Suprapubic skin (tissue), 4 donors: ENCODE measurements around the gene FAM234A. TPM values are rescaled to one million over a fixed set of nuclear protein-coding genes. Genes with fewer than 3 reads are reported as not detected.

ENCODE experiments used
- DNase-seq, 2 donors: peaks; one replicate each; pipeline ENCODE4 v3.0.0-alpha.2; 2019; ENCODE audit warnings: low spot score in 2 of 2
- H3K27ac ChIP-seq: fragments of 200-600 bp; sonication (generic); one replicate; pipeline ENCODE4 v1.5.1; 2019
- H3K27me3 ChIP-seq: fragments of 200-600 bp; sonication (generic); one replicate; pipeline ENCODE4 v1.5.1; 2019
- H3K36me3 ChIP-seq: fragments of 200-600 bp; sonication (generic); one replicate; pipeline ENCODE4 v1.5.1; 2019
- H3K4me1 ChIP-seq: fragments of 200-600 bp; sonication (generic); one replicate; pipeline ENCODE4 v1.5.1; 2019
- H3K4me3 ChIP-seq: fragments of 200-600 bp; sonication (generic); one replicate; pipeline ENCODE4 v1.5.1; 2019; ENCODE audit warnings: mild to moderate bottlenecking
- H3K9me3 ChIP-seq: fragments of 200-600 bp; sonication (generic); one replicate; pipeline ENCODE4 v1.5.1; 2019
- EP300 ChIP-seq: sonication (generic); formaldehyde crosslinking; IDR thresholded peaks from one replicate; pipeline ENCODE4 v1.6.1; 2017; ENCODE audit warnings: antibody characterized with exemption
- POLR2A ChIP-seq, 2 donors: fragments of 450-650 bp; IDR thresholded peaks; one replicate each; pipeline ENCODE4 v1.6.1; 2017; ENCODE audit warnings: antibody characterized with exemption in 2 of 2, mild to moderate bottlenecking in 2 of 2, moderate library complexity in 2 of 2
- POLR2AphosphoS5 ChIP-seq, 3 donors: sonication (generic); formaldehyde crosslinking; IDR thresholded peaks; one replicate each; pipeline ENCODE4 v1.6.1; 2017; ENCODE audit warnings: antibody characterized with exemption in 3 of 3
- WGBS: methylation state at CpG from one replicate; pipeline ENCODE4 v1.1.5; 2018; 5-methylcytosine and 5-hydroxymethylcytosine counted together
- total RNA-seq, 4 donors: library from RNA; depleted of rRNA; stranded (reverse); fragments of >200 nt; gene quantifications; one replicate each; pipeline ENCODE4 v1.1.0, GENCODE V29; 2016
- TF ChIP-seq, protein P1 (sequence below), 2 donors: fragments of 200-600 bp in 1 of 2; fragments of 450-650 bp in 1 of 2; sonication (generic) in 1 of 2; IDR thresholded peaks; one replicate each; pipeline ENCODE4 v1.5.1; 2016 to 2019; ENCODE audit warnings: antibody characterized with exemption in 2 of 2, mild to moderate bottlenecking in 1 of 2, moderate library complexity in 1 of 2

Gene FAM234A
- total RNA-seq, 4 donors from 2014 or later = 108 to 124 (median 121) TPM

DNA sequence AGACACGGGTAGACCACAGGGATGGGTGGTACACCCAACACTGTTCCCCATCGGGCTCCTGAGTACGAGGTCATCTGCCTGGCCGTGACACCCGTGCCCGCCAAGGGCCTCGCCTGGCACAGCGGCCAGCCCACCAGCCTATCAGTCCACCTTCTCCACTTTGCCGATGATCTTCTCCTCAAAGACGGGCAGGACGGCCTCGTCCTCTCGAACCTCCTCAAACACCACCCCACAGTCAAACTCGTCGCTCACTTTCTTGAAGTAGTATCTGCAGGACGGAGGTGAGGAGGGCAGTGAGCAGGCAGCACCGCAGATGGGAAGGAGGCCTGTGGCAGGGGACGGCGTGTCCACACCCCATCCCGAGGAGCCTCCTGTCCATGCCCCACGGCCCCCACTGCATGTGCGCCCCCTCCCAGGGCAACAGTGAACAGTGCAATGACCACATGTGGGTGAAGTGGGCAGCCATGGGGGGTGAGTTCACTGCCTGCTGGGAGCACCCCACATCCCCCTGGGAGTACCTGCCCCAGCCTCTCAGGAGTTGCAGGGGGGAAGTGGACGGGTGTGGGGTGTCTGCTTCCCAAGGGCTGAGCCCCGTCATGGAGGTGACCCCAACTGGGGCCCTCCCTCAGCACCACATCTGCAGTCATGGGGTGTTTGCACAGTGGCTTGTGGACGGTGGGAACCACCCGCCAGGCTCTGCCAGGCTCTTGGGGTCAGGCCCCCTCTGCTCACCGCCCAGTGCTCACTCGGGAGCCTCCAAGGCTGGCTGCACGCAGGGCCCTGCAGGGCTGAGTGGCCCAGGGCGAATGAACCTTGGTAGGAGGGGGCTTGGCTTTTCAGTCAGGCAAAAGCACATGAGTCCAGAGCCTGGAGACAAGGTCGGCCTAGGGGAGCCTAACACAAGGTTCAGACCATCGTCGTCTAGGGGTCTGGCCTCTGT lies 53.6 kb downstream of the FAM234A start:
- Histone ChIP-seq H3K4me1 (no peaks in the 10 kb centered on the region), H3K4me3 (no peak overlapping the region), H3K27ac (no peak overlapping the region), H3K27me3 (peaks cover under 1% of the 10 kb centered on the region), H3K36me3 (peaks cover 69% of the 10 kb centered on the region), H3K9me3 (no peaks in the 10 kb centered on the region)
- no peak for TF ChIP-seq POLR2AphosphoS5 (IDR thresholded peaks at IDR 0.05)
- TF ChIP-seq, protein P1, sequence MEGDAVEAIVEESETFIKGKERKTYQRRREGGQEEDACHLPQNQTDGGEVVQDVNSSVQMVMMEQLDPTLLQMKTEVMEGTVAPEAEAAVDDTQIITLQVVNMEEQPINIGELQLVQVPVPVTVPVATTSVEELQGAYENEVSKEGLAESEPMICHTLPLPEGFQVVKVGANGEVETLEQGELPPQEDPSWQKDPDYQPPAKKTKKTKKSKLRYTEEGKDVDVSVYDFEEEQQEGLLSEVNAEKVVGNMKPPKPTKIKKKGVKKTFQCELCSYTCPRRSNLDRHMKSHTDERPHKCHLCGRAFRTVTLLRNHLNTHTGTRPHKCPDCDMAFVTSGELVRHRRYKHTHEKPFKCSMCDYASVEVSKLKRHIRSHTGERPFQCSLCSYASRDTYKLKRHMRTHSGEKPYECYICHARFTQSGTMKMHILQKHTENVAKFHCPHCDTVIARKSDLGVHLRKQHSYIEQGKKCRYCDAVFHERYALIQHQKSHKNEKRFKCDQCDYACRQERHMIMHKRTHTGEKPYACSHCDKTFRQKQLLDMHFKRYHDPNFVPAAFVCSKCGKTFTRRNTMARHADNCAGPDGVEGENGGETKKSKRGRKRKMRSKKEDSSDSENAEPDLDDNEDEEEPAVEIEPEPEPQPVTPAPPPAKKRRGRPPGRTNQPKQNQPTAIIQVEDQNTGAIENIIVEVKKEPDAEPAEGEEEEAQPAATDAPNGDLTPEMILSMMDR (IDR thresholded peaks at IDR 0.05) = no peak
- TF ChIP-seq EP300 = no peak
- no peak for TF ChIP-seq POLR2A (IDR thresholded peaks at IDR 0.05)
- 91% methylated on average over 20 of the region's 33 CpGs for WGBS
- DNase-seq = no peak

DNA sequence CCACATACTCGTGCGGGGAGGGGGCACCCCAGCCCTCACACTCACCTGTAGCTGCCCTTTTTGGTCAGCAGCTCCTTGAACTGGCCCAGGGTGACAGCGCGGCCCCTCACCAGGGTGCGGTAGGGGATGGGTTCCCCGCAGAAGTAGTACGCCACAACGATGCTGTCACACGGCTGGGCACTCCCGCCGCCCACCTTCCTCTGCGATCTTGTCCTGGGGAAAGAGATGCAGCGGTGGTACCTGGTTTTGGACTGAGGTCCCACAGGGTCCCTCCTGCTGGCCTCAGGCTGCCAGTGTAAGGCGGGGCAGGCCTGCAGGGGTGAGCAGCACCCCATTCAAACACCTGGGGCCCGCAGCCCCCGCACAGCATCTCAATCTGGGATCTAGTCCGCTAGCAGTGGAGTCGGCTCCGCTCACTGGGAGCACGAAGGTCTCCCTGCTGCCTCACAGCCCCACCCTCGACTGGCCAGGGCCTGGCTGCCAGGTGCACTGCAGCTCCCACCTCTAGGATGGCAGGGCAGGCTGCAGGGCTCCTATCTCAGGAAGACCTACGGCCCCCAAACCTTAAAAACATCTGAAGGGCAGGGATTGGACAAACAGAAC lies 54.9 kb downstream of the FAM234A start:
- no peak for TF ChIP-seq POLR2AphosphoS5 (IDR thresholded peaks at IDR 0.05)
- H3K36me3 ChIP-seq = peaks cover 76% of the 10 kb centered on the region
- no peaks in the 10 kb centered on the region for H3K9me3 ChIP-seq
- no peaks in the 10 kb centered on the region for H3K4me1 ChIP-seq
- no peaks in the 10 kb centered on the region for H3K27me3 ChIP-seq
- WGBS = 97% methylated on average over 11 of the region's 22 CpGs
- DNase-seq = no peak
- H3K4me3 ChIP-seq = no peak overlapping the region
- H3K27ac ChIP-seq = no peak overlapping the region

GRCh38 chr16:290015-290680 lies 55.5 kb downstream of the FAM234A start:
- WGBS = 100% methylated on average over 5 of the region's 25 CpGs
- Histone ChIP-seq H3K36me3 (peaks cover 76% of the 10 kb centered on the region), H3K9me3 (no peaks in the 10 kb centered on the region), H3K4me1 (no peaks in the 10 kb centered on the region), H3K27me3 (no peaks in the 10 kb centered on the region), H3K4me3 (no peak overlapping the region), H3K27ac (no peak overlapping the region)
- DNase-seq = no peak
- no peak for TF ChIP-seq POLR2A (IDR thresholded peaks at IDR 0.05)
- no peak for TF ChIP-seq POLR2AphosphoS5 (IDR thresholded peaks at IDR 0.05)
- TF ChIP-seq, protein P1 (IDR thresholded peaks at IDR 0.05) = no peak
- no peak for TF ChIP-seq EP300

DNA sequence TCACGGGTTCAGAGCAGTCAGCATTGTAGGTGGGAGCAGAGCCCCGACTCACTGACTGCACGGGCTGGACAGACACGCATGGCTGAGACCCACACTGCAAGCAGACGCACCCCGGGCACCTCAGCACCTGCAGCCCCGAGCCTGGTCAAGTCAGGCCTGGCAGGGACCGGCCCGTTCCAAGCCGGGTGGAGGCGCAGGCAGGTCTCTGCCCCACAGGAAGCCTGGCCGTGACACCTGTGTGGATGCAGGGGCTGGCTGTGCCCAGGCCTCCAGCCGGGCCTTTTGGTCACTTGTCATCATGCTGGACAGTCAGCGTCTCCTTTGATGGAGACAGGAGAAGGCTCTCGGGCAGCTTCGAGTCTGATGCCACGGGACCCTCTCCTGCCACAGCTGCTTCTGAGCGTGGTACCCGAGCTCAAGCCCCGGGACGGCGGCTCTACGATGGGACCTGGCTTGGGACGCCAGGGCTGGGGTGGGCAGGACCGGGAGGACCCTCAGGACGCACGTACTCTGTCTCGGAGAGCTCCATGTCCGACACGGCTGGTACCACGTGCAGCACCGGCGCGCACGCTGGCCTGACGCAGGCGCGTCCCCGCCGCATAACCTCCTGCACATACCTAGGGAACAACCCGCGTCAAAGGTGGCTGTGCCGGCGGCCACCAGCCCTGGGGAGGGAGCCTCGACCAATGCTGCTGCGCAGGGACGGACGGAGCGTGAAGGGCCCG lies 56.2 kb downstream of the FAM234A start:
- H3K36me3 ChIP-seq = peaks cover 76% of the 10 kb centered on the region

GRCh38 chr16:291539-291938 lies 56.9 kb downstream of the FAM234A start:
- TF ChIP-seq POLR2AphosphoS5 (IDR thresholded peaks at IDR 0.05) = no peak
- TF ChIP-seq POLR2A (IDR thresholded peaks at IDR 0.05) = no peak
- TF ChIP-seq, protein P1 (IDR thresholded peaks at IDR 0.05) = no peak
- TF ChIP-seq EP300 = no peak
- Histone ChIP-seq H3K27ac (no peak overlapping the region), H3K27me3 (no peaks in the 10 kb centered on the region), H3K4me3 (no peak overlapping the region), H3K36me3 (peaks cover 78% of the 10 kb centered on the region), H3K4me1 (no peaks in the 10 kb centered on the region), H3K9me3 (no peaks in the 10 kb centered on the region)
- DNase-seq = no peak
- 96% methylated on average over 8 of the region's 17 CpGs for WGBS

More for the DNA sequence above, 56.2 kb downstream of the FAM234A start:
- no peak overlapping the region for H3K27ac ChIP-seq
- no CpG with 5 or more reads among the region's 50 CpGs for WGBS
- H3K27me3 ChIP-seq = no peaks in the 10 kb centered on the region
- no peak overlapping the region for H3K4me3 ChIP-seq
- no peaks in the 10 kb centered on the region for H3K9me3 ChIP-seq
- DNase-seq = no peak
- no peaks in the 10 kb centered on the region for H3K4me1 ChIP-seq
- no peak for TF ChIP-seq POLR2AphosphoS5 (IDR thresholded peaks at IDR 0.05)
